Pericardium fibroblast (primary cell): ENCODE measurements around the gene PPT2. TPM values are rescaled to one million over a fixed set of nuclear protein-coding genes. Genes with fewer than 3 reads are reported as not detected.

ENCODE experiments used
- total RNA-seq: library from RNA; depleted of rRNA; stranded (reverse); fragments of >200 nt; gene quantifications from 2 replicates; pipeline ENCODE4 v1.2.3, GENCODE V29; 2015

PPT2 gene, protein sequence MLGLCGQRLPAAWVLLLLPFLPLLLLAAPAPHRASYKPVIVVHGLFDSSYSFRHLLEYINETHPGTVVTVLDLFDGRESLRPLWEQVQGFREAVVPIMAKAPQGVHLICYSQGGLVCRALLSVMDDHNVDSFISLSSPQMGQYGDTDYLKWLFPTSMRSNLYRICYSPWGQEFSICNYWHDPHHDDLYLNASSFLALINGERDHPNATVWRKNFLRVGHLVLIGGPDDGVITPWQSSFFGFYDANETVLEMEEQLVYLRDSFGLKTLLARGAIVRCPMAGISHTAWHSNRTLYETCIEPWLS
- 12.1 and 16.1 TPM in 2 replicates for total RNA-seq

DNA sequence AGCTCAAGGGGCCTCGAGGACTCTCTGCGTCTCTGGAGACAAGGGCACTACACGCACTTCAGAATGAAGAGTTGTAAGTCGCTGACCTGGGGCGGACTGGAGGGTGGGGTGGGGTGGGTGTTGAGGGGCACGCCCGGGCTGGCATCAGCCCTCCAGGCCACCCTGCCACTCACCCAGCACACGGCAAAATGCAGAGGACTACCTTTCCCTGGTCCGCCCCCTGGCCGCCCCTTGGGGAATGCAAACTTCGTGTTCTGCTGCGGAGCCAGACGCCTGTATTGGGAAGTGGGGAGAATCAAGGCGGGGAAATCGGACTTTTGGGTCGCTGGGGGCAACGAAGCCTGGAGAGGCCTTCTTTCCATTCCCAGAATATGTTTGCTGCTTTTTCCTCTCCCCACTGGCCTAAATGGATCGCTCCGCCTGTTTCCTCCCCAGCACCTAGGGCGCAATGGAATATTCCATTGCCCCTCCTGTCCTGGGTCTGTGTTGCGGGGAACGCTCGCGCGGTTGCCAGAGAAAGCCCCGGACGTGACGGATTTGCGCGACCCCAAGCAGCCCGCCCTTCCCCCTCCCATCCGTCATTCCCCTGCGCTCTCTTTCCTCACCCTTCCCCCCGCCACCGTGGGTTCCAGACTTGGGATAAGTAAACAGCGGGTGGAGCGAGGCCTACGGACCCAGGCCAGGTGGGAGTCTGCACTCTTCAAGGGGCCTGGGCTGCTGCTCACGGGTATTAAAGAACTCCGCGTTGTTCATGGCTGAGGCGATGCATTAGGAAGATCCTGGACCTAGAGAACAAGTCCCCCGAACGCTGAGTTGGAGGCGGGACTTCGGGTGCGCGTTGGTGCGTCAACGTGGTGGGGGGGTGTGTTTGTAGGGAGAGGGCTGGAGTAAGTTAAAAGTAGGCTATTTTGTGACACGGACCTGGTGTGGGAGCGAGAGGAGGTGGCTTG, at the start of gene PPT2:
Gene PPT2 (plus strand): TSS at position 578 of the 950 bp plus-strand sequence. CDS start 454 bp downstream, outside the sequence.

DNA sequence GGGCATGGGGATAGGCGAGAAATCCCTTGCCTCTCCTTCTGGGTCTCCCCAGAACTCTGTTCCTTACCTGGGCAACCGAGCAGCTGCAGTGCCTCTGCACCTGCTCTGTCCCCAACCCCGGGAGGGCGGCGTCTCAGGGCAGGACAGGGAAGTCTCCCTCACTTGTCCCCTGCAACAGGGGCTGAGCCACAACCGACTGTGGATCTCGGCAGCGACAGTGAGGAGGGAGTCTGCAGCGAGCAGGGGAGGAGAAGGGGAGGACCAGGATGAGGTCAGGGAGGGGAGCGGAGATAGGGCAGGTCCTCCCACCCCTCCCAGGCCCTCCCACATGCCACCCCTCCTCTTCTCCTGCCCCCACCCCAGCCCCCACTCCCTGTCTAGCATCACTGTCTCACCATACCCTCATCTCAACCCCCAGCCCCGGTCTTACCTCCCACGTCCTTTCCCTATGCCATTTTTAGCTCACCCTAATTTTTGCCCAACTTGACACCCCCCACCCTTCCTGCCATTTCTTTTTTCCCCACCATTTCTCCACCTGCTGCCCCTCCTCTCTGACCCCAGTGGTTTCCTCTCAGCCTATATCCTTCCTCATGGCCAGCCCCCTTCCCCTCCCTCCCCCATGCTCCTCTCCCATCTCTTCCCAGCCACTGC, 44.7 kb upstream of the PPT2 start, which contains the start of gene TNXB:
Gene TNXB (minus strand): TSS at position 225 of the 651 bp plus-strand sequence. CDS start 11,140 bp downstream, outside the sequence.

DNA sequence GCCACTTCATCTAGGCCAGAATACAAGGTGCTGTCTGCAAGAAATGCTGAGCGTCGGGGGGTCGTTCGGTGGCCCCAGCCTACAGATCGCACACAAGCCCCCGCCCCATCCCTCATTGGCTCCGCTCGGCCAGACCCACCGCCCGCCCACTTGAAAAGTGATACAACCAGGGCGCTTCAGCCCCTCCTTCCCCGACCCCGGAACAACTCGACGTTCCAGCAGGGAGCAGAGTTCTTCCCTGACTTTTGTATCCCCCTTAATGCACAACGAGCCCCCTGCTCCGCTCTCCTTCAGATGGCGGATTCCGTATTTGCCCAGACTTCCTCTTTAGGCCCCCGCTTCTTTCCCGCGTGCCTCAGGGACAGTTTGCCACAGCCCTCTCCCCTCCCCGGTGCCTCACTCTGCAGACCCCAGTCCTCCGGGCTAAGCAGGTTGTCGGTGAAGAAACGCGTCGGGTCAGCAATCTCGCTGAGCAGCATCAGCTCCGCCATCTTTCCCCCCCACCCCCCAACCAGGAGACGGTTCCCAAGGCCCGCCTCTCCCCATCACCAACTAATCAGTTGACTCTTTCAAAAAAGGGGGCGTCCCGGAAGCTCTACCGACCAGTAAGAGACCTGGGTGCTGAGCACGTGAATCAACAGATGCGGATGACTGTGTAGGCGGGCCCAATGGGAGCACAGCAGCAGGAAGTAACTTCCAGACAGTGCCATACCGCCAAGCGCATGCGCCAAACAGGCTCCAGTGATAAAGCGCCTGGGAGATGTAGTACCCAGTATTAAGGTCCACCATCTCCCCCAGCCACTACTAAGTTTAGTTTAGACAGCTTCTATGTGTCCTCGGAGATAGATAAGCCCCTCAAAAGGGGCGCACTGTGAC, 26.0 kb upstream of the PPT2 start, which contains the start of gene ATF6B:
Gene ATF6B (minus strand): TSS at position 530 of the 876 bp plus-strand sequence. CDS start 39 bp downstream, at position 491.

DNA sequence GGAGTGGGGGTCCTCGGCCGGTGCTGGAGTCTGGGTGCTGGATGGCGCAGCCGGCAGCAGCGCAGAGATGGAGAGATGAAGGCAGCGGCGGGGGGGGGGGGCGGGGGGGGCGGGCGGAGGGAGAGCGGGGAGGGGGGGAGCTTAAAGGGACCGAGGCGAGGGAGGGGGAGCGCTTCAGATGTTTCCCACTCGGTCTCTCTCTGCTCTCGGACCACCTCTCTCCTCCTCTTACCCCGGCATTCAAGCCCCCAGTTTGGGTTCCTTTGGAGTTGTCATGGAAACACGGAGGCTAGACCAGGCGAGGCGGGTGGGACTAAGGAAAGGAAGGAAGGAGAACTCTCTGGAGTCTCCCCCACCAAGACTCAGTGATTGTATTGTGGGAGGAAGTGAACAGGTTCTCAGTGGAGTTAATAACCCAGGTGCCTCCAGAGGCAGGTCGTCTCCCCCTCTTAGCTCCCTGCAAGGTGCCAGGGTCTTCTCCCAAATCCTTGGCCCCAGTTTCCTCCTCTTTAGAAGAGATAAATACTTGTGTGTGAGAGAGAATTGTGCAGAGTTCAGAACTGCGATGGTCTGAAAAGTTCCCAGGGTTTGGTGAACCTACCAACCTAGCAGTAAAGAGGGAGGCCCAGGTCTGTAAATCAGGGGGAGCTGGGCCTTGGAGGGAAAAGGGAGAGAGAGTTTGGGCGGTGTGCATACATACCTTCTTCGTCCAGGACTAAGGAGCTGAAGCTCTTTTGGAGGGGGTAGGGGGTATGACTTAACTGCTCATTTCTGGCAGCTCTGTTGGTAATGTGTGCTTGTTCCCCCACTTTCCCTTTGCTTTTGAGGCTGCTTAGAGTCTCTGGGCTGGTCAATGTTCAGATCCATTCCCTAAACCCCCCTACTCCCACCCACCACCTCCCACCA, 1.8 kb upstream of the PPT2 start, which contains the start of gene PRRT1:
Gene PRRT1 (minus strand): TSS at position 77 of the 906 bp plus-strand sequence. CDS start 112 bp downstream, outside the sequence.

DNA sequence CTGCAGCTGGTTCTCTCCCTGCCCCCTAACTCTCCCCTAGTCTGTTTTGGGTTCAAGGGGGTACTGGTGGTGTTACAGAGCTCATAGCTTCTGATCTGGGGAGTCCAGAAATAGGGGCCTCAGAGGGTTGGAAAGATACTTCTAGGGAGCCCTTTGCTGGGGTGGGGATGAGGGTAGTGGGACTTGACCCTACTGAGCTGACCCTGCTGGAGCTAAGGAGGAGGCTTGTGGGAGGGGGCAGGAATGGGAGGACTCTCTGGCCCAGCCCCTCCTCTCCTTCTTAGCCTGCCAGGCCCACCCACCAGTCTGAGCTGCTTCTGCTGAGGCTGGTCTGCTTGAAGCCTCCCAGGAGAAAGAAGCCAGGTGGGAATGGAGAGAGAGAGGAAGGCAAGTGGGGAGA, 10.4 kb downstream of the PPT2 start, which contains the start of gene EGFL8:
Gene EGFL8 (plus strand): TSS at position 301 of the 400 bp plus-strand sequence. CDS start 1,571 bp downstream, outside the sequence.

DNA sequence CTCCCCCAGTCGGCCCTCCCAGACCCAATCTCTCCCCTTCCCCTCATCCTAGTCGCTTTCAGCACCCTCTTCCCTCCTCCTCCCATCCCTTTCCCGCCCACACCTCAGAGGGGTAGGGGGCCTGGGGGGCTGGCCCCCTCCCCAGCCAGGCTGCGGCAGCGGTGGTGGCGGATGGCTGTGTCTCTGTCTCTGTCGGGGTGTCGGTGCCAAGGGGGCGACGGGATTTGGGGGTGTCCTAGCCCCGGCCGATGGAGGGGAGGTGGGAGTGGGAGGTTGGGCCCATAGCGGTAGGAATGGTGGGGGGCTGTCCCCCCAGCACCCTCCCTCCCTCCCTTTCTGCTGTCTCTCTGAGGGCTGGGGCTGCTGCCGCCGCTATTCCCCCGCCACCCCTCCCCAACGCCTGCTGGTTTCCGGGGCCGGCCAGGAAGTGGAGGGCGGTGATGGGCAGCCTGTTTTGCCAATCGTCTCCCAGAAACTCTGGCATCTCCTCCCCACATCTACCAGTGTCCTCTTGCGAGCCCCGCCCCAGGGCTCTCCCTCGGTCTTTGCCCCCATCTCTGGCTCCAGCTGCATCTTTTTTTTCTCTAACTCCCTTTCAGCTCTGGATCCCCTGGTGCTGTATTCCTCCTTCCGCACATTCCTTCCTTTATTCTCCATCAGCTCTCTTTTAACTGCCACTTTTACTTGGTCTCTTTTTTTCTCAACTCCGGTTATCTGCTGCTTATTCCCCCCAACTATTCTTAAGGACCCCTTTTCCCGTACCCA, 22.0 kb downstream of the PPT2 start, which contains the start of gene AGPAT1:
Gene AGPAT1 (minus strand): TSS at position 374 of the 765 bp plus-strand sequence. CDS start 4,588 bp downstream, outside the sequence.

DNA sequence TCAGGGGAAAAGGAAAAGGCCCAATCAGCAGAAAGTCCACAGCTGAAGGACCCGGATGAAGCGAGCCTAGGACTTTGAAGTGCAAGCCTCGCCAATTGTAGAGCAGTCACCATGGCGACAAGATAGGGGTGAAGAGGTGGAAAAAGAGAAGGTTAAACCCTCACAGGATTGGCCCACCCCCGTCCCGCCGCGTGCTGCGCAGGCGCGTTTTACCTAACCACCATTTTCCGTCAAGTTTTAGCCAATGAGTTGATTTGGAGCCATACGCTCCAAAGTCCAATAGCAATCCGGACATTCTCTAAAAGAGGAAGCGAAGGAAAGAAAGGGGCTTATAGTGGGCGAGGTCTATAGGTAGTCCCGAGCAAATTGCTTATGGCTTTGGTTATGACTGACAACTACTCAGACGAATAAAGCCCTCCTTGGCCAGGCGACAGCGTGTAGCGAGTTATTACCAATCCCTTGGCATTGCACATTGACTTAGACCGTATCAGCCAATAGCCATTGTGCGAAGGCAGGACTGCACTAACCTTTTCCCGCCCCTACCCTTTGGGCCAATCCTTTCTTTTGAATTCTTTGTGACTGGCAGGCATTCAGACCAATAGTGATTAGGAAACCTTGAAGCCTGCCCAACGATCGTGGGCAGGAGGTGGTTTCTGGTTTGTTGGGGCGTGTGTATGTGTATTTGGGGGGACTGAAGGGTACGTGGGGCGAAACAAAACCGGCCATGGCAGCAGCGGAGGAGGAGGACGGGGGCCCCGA, 24.0 kb downstream of the PPT2 start, which contains the start of gene RNF5:
Gene RNF5 (plus strand): TSS at position 618 of the 759 bp plus-strand sequence. CDS start 107 bp downstream, at position 725.

DNA sequence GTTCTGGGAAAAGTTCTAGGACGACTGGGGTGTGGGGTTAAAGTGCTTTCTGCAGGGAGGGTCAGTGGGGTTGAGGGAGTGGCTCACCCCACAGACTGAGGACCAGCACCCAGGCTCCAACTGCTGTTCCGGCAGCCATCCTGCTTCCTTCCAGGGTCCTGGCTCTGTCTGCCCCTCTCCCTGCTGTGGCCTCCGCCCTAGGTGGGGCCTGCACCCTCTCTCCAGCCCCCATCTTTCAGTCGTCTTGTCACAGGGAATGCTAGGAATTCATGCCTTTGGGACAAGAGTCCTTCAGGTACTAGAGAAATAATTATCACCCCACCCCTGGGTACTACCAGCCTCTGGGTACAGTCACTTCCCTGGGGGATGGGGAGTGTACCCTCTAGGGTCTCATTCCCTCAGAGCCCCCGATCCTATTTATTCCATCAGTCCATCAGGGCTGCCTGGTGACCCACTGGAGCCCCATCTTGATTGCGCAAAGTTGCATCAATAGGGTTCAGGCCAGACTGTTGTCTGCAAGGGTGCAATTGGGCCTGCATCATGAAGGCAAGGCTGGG, 30.2 kb downstream of the PPT2 start, which contains the start of gene AGER:
Gene AGER (minus strand): TSS at position 170 of the 557 bp plus-strand sequence. CDS start 31 bp downstream, at position 139.

DNA sequence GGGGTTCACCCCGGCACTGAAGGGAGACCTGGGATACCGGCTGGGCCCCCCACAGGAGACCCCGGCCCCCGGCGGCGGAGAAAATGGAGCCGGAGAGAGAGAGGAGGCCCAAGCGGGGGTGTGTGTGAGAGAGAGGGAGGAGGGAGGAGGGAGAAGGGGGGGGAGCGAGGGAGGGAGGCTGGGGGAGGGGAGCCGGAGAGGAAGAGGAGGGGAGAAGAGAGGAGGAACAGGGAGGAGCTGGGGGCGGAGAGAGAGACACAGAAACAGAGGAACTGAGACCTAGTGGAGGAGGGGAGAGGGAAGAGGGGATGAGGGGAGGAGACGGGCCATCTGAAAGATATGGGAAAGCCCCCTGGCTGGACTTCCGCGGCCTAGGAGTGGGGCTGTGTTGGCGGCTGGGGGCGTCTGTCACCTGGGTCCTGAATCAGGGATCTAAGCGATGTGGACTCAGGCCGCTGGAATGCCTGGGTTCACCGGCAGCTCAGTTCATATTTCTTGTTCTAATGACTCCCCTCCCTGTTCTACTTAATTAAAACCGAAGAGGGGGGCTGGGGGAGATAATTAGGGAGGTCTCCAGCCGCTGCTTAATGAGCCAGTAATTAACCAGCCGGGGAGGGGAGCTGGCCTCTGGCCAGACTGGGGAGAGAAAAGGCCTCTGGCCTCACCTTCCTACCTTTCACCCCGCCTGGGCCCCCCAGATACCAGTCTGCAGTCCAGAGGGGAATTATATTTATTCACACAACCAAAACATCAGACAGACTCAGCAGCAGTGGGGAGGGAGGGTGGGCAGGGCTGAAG, 36.3 kb downstream of the PPT2 start, which contains the start of gene PBX2:
Gene PBX2 (minus strand): TSS at position 149 of the 798 bp plus-strand sequence. CDS start 287 bp downstream, outside the sequence.

DNA sequence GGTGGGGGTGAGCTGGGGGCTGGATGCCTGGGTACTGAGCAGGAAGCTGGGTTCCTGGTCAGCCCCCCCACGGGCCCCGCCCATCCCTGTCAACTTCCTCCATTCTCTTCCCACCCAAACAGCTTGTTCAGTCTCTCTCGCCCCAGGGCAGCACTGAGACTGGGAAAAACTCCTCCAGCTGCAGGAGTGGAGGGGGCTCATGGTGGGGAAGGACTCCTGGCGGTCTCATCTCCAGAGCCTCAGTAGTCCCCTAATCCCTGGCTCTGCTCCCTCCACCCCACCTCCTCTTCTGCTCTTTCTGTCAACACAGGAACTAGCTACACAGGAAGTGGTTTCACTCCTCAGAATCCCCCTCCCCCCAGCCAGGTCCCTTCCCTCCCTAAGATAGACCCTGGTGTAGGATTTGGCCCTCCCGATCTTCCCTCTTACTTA, 38.7 kb downstream of the PPT2 start, which contains the start of gene GPSM3:
Gene GPSM3 (minus strand): TSS at position 36 of the 432 bp plus-strand sequence. CDS start 130 bp downstream, outside the sequence.

Other genes with a start within 250 kb of the PPT2 start
- gene C2, start 226.4 kb upstream of the PPT2 start, total RNA-seq, result 1.2 and 9.6 TPM in 2 replicates
- 11.4 and 11.6 TPM in 2 replicates for gene CFB, start 208.0 kb upstream of the PPT2 start, total RNA-seq
- 73.6 and 83.6 TPM in 2 replicates for gene NELFE, start 195.2 kb upstream of the PPT2 start, total RNA-seq
- gene SKIC2, start 195.0 kb upstream of the PPT2 start, total RNA-seq, result 34.1 and 37.6 TPM in 2 replicates
- gene DXO, start 182.0 kb upstream of the PPT2 start, total RNA-seq, result 13.5 and 15.4 TPM in 2 replicates
- gene C4A, start 172.1 kb upstream of the PPT2 start, total RNA-seq, result 6.9 and 30.7 TPM in 2 replicates
- gene C4B, start 139.3 kb upstream of the PPT2 start, total RNA-seq, result 14.6 and 48.8 TPM in 2 replicates
- gene CYP21A2, start 115.7 kb upstream of the PPT2 start, total RNA-seq, result 0.23 and 1.3 TPM in 2 replicates
- gene TNXB, start 44.8 kb upstream of the PPT2 start, total RNA-seq, result 108 and 240 TPM in 2 replicates
- 17.6 and 17.9 TPM in 2 replicates for gene ATF6B, start 25.9 kb upstream of the PPT2 start, total RNA-seq
- 2.1 and 3.4 TPM in 2 replicates for gene FKBPL, start 23.9 kb upstream of the PPT2 start, total RNA-seq
- 0.47 and 0.85 TPM in 2 replicates for gene PRRT1, start 2.2 kb upstream of the PPT2 start, total RNA-seq
- 1.6 and 3.7 TPM in 2 replicates for gene EGFL8, start 10.5 kb downstream of the PPT2 start, total RNA-seq
- gene AGPAT1, start 21.9 kb downstream of the PPT2 start, total RNA-seq, result 65.4 and 84.0 TPM in 2 replicates
- 23.2 and 53.2 TPM in 2 replicates for gene RNF5, start 24.3 kb downstream of the PPT2 start, total RNA-seq
- gene AGER, start 30.1 kb downstream of the PPT2 start, total RNA-seq, result 0.43 and 0.82 TPM in 2 replicates
- 33.6 and 45.0 TPM in 2 replicates for gene PBX2, start 36.1 kb downstream of the PPT2 start, total RNA-seq
- 0.26 and 4.9 TPM in 2 replicates for gene GPSM3, start 38.5 kb downstream of the PPT2 start, total RNA-seq
- gene NOTCH4, start 69.9 kb downstream of the PPT2 start, total RNA-seq, result 0.70 and 1.4 TPM in 2 replicates
- gene TSBP1, start 217.8 kb downstream of the PPT2 start, total RNA-seq, result not detected in 2 replicates